Gastrocnemius medialis (tissue), 4 donors: ENCODE data around the gene C8B.

Experiments used
- POLR2A ChIP-seq, 2 donors: fragments of 450-650 bp; IDR thresholded peaks; one replicate each; pipeline ENCODE4 v1.6.1; 2017; ENCODE audit warnings: antibody characterized with exemption in 2 of 2, mild to moderate bottlenecking in 2 of 2, moderate library complexity in 2 of 2
- TF ChIP-seq, protein P1 (sequence below), 5 experiments: fragments of 450-650 bp in 3 of 5; fragments of 200-600 bp in 2 of 5; sonication (generic) in 2 of 5; IDR thresholded peaks in 4 of 5; conservative IDR thresholded peaks in 1 of 5; 1 replicate in 4 of 5; 2 replicates in 1 of 5; pipeline ENCODE4 v1.5.1; 2016 to 2019; ENCODE audit warnings: antibody characterized with exemption in 5 of 5, mild to moderate bottlenecking in 3 of 5, moderate library complexity in 3 of 5

DNA sequence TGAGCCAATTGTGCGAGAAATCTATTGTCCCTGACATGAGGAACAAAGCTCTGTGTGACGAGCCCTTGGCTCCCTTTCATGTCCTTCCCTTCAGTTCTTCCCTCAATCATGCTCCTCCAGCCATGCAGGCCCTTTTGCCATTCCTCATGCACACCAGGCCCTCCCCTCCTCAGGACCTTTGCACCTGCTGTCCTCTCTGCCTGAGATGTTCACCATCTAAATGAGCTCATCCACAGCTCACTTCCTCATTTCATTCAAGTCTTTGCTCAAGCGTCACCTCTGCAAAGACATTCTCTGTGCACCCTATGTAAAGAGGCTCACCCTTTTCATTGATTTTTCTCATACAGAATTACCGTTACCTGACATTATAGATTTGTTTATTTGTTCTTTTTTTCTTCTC, 43.7 kb downstream of the C8B start:
- TF ChIP-seq, protein P1, sequence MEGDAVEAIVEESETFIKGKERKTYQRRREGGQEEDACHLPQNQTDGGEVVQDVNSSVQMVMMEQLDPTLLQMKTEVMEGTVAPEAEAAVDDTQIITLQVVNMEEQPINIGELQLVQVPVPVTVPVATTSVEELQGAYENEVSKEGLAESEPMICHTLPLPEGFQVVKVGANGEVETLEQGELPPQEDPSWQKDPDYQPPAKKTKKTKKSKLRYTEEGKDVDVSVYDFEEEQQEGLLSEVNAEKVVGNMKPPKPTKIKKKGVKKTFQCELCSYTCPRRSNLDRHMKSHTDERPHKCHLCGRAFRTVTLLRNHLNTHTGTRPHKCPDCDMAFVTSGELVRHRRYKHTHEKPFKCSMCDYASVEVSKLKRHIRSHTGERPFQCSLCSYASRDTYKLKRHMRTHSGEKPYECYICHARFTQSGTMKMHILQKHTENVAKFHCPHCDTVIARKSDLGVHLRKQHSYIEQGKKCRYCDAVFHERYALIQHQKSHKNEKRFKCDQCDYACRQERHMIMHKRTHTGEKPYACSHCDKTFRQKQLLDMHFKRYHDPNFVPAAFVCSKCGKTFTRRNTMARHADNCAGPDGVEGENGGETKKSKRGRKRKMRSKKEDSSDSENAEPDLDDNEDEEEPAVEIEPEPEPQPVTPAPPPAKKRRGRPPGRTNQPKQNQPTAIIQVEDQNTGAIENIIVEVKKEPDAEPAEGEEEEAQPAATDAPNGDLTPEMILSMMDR (IDR thresholded peaks at IDR 0.05 in 4 of 5, conservative IDR thresholded peaks at IDR 0.05 in 1 of 5) = no peak
- TF ChIP-seq POLR2A (IDR thresholded peaks at IDR 0.05) = no peak
